DOHH2 (cell line): ENCODE results near the gene ALDH5A1.

Source experiments
- H3F3A ChIP-seq: fragments of 200-600 bp; sonication (generic), shearing (Covaris generic); 2 replicates; pipeline ENCODE4 v1.6.0; 2016; ENCODE audit warnings: antibody characterized with exemption, mild to moderate bottlenecking; ENCODE audit not compliant: control insufficient read depth, insufficient read depth
- H3K27ac ChIP-seq: fragments of 200-600 bp; sonication (generic); 2 replicates; pipeline ENCODE4 v1.5.1; 2014; ENCODE audit warnings: low read depth, mild to moderate bottlenecking, low read length, moderate library complexity
- H3K27me3 ChIP-seq: fragments of 200-600 bp; sonication (generic); 2 replicates; pipeline ENCODE4 v1.6.1; 2014; ENCODE audit warnings: mild to moderate bottlenecking, low read length, mixed read lengths; ENCODE audit not compliant: control insufficient read depth
- H3K36me3 ChIP-seq: fragments of 200-600 bp; sonication (generic); 2 replicates; pipeline ENCODE4 v1.6.1; 2014; ENCODE audit warnings: mild to moderate bottlenecking, low read length, moderate library complexity, mixed read lengths; ENCODE audit not compliant: control insufficient read depth
- H3K4me1 ChIP-seq: fragments of 200-600 bp; sonication (generic); 2 replicates; pipeline ENCODE4 v1.6.1; 2014; ENCODE audit warnings: mild to moderate bottlenecking, low read length, mixed read lengths; ENCODE audit not compliant: control insufficient read depth
- H3K4me2 ChIP-seq: fragments of 200-600 bp; sonication (generic); 2 replicates; pipeline ENCODE4 v1.6.0; 2014; ENCODE audit warnings: mild to moderate bottlenecking, low read length, moderate library complexity
- H3K4me3 ChIP-seq: fragments of 200-600 bp; sonication (generic); 2 replicates; pipeline ENCODE4 v1.5.1; 2014; ENCODE audit warnings: mild to moderate bottlenecking, low read length, mixed read lengths
- H3K79me2 ChIP-seq: fragments of 200-600 bp; sonication (generic); 2 replicates; pipeline ENCODE4 v1.6.1; 2014; ENCODE audit warnings: mild to moderate bottlenecking, low read length, mixed read lengths; ENCODE audit not compliant: control insufficient read depth
- H3K9me2 ChIP-seq: fragments of 200-600 bp; sonication (generic); replicated peaks from 2 replicates; pipeline ENCODE4 v1.6.1; 2014; ENCODE audit warnings: mild to moderate bottlenecking, low read length, mixed read lengths; ENCODE audit not compliant: control insufficient read depth
- H3K9me3 ChIP-seq: fragments of 200-600 bp; sonication (generic); 2 replicates; pipeline ENCODE4 v1.6.1; 2014; ENCODE audit warnings: antibody characterized with exemption, low read length, mixed read lengths; ENCODE audit not compliant: control insufficient read depth, insufficient read depth
- H4K20me1 ChIP-seq: fragments of 200-600 bp; sonication (generic); 2 replicates; pipeline ENCODE4 v1.6.0; 2014; ENCODE audit warnings: low read depth, mild to moderate bottlenecking, antibody characterized with exemption, low read length, moderate library complexity; ENCODE audit not compliant: control insufficient read depth, insufficient read depth
- EZH2phosphoT487 ChIP-seq: fragments of 200-600 bp; sonication (generic); IDR thresholded peaks from 2 replicates; pipeline ENCODE4 v1.6.1; 2017; ENCODE audit warnings: borderline replicate concordance, mild to moderate bottlenecking, antibody characterized with exemption, low read length, moderate library complexity, mixed read lengths
- TF ChIP-seq, protein P1 (sequence below): fragments of 200-600 bp; sonication (generic); IDR thresholded peaks from one replicate; pipeline ENCODE4 v1.5.1; 2014; ENCODE audit warnings: antibody characterized with exemption, mild to moderate bottlenecking, low read depth, low read length; ENCODE audit not compliant: poor library complexity, severe bottlenecking

The ALDH5A1 gene

DNA sequence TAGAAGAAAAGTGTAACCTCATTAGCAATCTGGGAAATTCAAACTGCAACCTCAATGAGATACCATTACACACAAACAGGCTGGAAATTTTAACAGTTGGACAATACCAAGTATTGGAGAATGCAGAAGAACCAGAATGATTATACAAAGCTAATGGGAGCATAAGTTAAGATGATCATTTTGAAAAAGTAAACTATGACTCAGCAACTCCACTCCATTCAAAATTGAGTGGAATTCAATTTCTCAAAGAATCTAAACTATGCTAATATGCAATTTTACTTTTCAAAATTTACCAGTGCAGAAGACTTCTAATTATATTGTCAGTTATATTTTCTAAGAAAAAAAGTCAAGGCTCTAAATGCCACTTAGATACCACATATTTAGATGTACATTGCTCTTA, 22.6 kb upstream of the ALDH5A1 start:
- H4K20me1 ChIP-seq, result no peaks in the 10 kb centered on the region
- no peak overlapping the region for H3K27ac ChIP-seq
- H3K4me3 ChIP-seq, result no peak overlapping the region
- H3K36me3 ChIP-seq, result no peaks in the 10 kb centered on the region
- H3K4me1 ChIP-seq, result no peaks in the 10 kb centered on the region
- TF ChIP-seq, protein P1, sequence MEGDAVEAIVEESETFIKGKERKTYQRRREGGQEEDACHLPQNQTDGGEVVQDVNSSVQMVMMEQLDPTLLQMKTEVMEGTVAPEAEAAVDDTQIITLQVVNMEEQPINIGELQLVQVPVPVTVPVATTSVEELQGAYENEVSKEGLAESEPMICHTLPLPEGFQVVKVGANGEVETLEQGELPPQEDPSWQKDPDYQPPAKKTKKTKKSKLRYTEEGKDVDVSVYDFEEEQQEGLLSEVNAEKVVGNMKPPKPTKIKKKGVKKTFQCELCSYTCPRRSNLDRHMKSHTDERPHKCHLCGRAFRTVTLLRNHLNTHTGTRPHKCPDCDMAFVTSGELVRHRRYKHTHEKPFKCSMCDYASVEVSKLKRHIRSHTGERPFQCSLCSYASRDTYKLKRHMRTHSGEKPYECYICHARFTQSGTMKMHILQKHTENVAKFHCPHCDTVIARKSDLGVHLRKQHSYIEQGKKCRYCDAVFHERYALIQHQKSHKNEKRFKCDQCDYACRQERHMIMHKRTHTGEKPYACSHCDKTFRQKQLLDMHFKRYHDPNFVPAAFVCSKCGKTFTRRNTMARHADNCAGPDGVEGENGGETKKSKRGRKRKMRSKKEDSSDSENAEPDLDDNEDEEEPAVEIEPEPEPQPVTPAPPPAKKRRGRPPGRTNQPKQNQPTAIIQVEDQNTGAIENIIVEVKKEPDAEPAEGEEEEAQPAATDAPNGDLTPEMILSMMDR, result no peak
- TF ChIP-seq EZH2phosphoT487, result no peak
- H3K9me2 ChIP-seq, result no peaks in the 10 kb centered on the region
- no peaks in the 10 kb centered on the region for H3K27me3 ChIP-seq
- H3F3A ChIP-seq, result no peaks in the 10 kb centered on the region
- H3K9me3 ChIP-seq, result no peaks in the 10 kb centered on the region
- no peak overlapping the region for H3K4me2 ChIP-seq
- H3K79me2 ChIP-seq, result no peaks in the 10 kb centered on the region

DNA sequence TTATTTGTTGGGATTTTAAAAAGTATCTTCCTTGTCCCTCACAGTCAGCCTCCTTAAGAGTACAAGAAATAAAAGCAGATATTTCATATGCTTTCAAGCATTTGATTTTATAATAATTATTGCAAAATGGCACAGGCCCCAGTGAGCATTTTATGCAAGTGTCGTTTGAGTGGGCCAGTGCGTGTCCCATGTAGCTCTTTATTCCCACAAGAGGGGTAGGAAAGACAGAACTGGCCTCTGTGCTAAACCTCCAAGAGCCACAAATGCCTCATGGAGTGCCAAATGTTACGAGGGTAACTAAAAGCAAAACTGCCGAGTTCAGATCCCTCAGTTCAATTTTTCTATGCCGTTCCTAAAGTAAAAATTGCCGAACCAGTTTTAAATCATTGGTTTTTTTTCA, 18.1 kb upstream of the ALDH5A1 start:
- no peaks in the 10 kb centered on the region for H3K36me3 ChIP-seq
- 0 out of 2 replicates have a peak, but pooled peaks cover 4% of the 10 kb centered on the region for H3K4me1 ChIP-seq
- TF ChIP-seq EZH2phosphoT487, result no peak
- TF ChIP-seq, protein P1, result no peak
- no peaks in the 10 kb centered on the region for H3K27me3 ChIP-seq
- H3K9me2 ChIP-seq, result no peaks in the 10 kb centered on the region
- H3K4me3 ChIP-seq, result no peak overlapping the region
- H3K9me3 ChIP-seq, result no peaks in the 10 kb centered on the region
- no peak overlapping the region for H3K4me2 ChIP-seq
- H3F3A ChIP-seq, result no peaks in the 10 kb centered on the region
- no peak overlapping the region for H3K27ac ChIP-seq
- no peaks in the 10 kb centered on the region for H3K79me2 ChIP-seq
- H4K20me1 ChIP-seq, result no peaks in the 10 kb centered on the region

DNA sequence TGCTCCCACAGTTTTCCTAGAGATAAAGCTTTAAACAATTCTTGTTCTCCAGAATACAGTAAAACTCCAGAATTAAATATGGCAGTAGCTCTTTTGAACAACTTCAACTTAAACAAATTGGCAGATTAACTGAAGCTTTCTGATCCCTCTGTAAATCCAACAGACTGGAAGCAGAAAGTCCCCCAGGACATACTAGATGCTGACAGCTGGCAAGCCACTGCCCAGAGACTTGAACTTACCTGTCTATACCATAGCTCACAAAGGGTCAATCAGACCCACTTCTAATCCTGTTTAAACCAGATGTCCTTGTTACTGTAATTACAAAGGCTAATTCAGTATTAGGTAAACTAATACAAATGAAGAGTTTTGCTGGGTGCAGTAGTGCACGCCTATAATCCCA, 17.7 kb upstream of the ALDH5A1 start:
- H3K4me1 ChIP-seq, result 0 out of 2 replicates have a peak, but pooled peaks cover 4% of the 10 kb centered on the region
- H3K4me3 ChIP-seq, result no peak overlapping the region
- H3K9me3 ChIP-seq, result no peaks in the 10 kb centered on the region
- H3K27ac ChIP-seq, result no peak overlapping the region
- TF ChIP-seq, protein P1, result no peak
- no peak for TF ChIP-seq EZH2phosphoT487
- H3K79me2 ChIP-seq, result no peaks in the 10 kb centered on the region
- no peaks in the 10 kb centered on the region for H3K9me2 ChIP-seq
- H3K27me3 ChIP-seq, result no peaks in the 10 kb centered on the region
- H3F3A ChIP-seq, result no peaks in the 10 kb centered on the region
- H4K20me1 ChIP-seq, result no peaks in the 10 kb centered on the region
- no peak overlapping the region for H3K4me2 ChIP-seq
- no peaks in the 10 kb centered on the region for H3K36me3 ChIP-seq
